ENCODE results near the gene ATP6V0E2.

DNA sequence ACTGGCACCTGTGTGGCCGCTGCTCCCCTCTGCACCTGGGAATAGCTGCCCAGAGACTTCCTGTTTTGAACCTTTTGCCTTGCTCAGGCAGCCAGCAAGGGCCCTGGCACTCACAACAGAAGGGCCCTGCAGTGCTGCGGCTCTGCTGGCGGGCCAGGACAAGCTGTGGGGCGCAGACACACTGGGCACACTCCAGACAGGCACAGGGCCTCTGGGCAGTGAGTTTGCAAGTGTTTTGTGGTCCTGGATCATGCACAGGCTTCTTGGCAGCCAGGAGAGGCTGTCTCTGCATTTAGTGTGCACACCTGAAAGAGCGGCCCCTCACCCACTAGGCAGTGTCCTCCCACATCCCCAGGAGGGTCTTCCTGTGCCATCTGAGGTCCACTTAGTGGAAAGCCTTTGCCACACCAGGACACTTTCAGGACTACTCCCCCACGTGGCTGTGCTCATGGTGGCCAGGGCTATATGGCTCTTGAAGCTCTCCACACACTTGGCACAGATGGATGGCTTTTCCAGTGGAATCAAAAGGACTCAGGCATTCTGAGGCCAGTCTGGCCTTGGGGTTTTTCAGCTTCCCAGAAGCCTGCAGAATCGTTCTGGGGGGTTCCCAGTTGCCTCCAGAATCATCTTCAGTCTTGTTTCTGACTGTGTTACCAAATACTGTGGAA lies 5.0 kb upstream of the ATP6V0E2 start:
- TF ChIP-seq POLR2A (IDR thresholded peaks at IDR 0.05; ENCODE audit: low read depth, low read length) (no peak), POLR2AphosphoS5 (IDR thresholded peaks at IDR 0.05; ENCODE audit: low read depth, low read length) (no peak), TAF1 (IDR thresholded peaks at IDR 0.05; ENCODE audit: borderline replicate concordance, low read depth, low read length) (no peak)
